WTC11 (cell line): ENCODE data around the gene SLC19A1.

Experiments used
- ETV6 ChIP-seq: sonication (generic); formaldehyde crosslinking; IDR thresholded peaks from 2 replicates; pipeline ENCODE4 v1.8.1; 2022; ENCODE audit warnings: mild to moderate bottlenecking, missing genetic modification reagents
- IRF2 ChIP-seq: sonication (generic); formaldehyde crosslinking; IDR thresholded peaks from 2 replicates; pipeline ENCODE4 v1.8.0; 2022; ENCODE audit warnings: low read depth, missing genetic modification reagents, borderline replicate concordance
- JAZF1 ChIP-seq: fragments of 250-450 bp; sonication (Bioruptor Pico); IDR thresholded peaks from 2 replicates; pipeline ENCODE4 v1.9.0; 2021; ENCODE audit warnings: moderate library complexity, mild to moderate bottlenecking, inconsistent platforms
- ZBTB21 ChIP-seq: sonication (generic); formaldehyde crosslinking; IDR thresholded peaks from 2 replicates; pipeline ENCODE4 v1.8.1; 2023; ENCODE audit warnings: mild to moderate bottlenecking, missing genetic modification reagents, borderline replicate concordance
- ZNF317 ChIP-seq: sonication (generic); formaldehyde crosslinking; IDR thresholded peaks from 2 replicates; pipeline ENCODE4 v1.8.1; 2023; ENCODE audit warnings: low read depth, mild to moderate bottlenecking, moderate library complexity, missing genetic modification reagents, borderline replicate concordance
- TF ChIP-seq, protein P1 (sequence below): fragments of 200-600 bp; IDR thresholded peaks from 2 replicates; pipeline ENCODE4 v1.8.0; 2022; ENCODE audit warnings: antibody characterized with exemption
- TF ChIP-seq, protein P2 (sequence below): fragments of 250-450 bp; sonication (Bioruptor Pico); conservative IDR thresholded peaks from 2 replicates; pipeline ENCODE4 v1.9.0; 2021; ENCODE audit warnings: mild to moderate bottlenecking
- TF ChIP-seq, protein P3 (sequence below): sonication (generic); formaldehyde crosslinking; IDR thresholded peaks from 2 replicates; pipeline ENCODE4 v1.8.0; 2022; ENCODE audit warnings: mild to moderate bottlenecking, missing genetic modification reagents
- TF ChIP-seq, protein P4 (sequence below): sonication (generic); formaldehyde crosslinking; IDR thresholded peaks from 2 replicates; pipeline ENCODE4 v1.8.1; 2023; ENCODE audit warnings: mild to moderate bottlenecking, missing genetic modification reagents
- TF ChIP-seq, protein P5 (sequence below): sonication (generic); formaldehyde crosslinking; IDR thresholded peaks from 2 replicates; pipeline ENCODE4 v1.8.0; 2023; ENCODE audit warnings: mild to moderate bottlenecking, missing genetic modification reagents
- TF ChIP-seq, protein P6 (sequence below): sonication (generic); formaldehyde crosslinking; IDR thresholded peaks from 2 replicates; pipeline ENCODE4 v1.8.1; 2022; ENCODE audit warnings: mild to moderate bottlenecking, moderate library complexity, missing genetic modification reagents

DNA sequence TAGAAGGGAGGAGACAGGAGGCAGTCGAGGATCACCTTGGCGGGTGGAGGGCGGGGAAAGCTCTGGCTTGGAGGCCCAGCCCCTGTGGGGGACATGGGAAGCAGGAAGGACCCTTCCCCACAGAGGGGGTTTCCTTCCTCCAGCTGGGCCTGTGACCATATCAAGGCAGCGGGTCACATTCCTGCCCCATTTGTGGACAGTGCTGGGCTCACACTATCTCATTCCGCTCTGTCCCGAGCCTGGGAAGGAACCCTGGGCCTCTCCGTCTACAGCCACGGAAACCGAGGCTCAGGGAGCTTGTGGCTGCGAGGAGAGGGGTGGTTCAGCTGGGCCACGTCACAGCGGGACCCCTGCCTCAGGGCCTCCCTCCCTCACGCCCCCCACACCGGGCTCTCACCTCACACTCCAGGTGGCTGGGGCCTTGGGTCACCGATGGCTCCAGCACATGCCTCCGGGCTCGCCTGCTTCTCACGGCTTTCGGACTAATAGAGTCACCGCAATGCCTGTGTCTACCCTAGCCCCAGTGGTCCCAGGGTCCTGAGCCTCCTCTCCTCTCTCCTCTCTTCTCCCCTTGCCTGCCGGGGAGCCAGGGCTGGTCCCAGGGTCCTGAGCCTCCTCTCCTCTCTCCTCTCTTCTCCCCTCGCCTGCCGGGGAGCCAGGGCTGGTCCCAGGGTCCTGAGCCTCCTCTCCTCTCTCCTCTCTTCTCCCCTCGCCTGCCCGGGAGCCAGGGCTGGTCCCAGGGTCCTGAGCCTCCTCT, 56.4 kb downstream of the SLC19A1 start:
- TF ChIP-seq, protein P1, sequence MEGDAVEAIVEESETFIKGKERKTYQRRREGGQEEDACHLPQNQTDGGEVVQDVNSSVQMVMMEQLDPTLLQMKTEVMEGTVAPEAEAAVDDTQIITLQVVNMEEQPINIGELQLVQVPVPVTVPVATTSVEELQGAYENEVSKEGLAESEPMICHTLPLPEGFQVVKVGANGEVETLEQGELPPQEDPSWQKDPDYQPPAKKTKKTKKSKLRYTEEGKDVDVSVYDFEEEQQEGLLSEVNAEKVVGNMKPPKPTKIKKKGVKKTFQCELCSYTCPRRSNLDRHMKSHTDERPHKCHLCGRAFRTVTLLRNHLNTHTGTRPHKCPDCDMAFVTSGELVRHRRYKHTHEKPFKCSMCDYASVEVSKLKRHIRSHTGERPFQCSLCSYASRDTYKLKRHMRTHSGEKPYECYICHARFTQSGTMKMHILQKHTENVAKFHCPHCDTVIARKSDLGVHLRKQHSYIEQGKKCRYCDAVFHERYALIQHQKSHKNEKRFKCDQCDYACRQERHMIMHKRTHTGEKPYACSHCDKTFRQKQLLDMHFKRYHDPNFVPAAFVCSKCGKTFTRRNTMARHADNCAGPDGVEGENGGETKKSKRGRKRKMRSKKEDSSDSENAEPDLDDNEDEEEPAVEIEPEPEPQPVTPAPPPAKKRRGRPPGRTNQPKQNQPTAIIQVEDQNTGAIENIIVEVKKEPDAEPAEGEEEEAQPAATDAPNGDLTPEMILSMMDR = no peak
- no peak for TF ChIP-seq JAZF1 (CRISPR knock-in tag)
- TF ChIP-seq, protein P2, sequence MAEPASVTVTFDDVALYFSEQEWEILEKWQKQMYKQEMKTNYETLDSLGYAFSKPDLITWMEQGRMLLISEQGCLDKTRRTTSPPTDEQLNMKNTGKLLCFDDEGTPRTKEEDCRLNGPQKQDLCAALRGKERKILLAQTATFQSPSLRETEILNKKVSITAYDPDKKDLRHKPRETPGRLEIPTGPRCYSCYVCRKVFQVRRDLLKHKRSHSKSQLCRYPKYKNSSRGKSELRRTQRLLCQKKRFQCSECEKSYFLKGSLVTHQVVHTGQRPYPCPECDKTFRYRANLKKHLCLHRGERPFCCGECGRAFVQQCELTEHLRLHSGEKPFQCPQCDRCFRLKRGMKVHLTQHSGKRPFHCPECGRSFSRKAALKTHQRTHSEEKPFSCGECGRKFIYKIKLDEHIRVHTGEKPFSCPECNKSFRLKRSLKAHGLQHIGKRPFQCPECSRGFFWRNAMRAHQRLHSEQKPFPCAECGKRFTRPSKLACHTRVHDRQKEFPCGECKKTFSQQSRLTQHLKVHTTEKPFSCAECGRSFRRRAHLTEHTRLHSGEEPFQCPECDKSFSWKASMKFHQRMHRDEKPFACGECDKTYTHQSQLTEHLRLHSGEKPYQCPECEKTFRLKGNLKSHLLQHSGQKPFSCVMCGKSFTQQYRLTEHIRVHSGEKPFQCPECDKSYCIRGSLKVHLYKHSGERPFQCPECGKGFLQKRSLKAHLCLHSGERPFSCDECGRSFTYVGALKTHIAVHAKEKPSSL = no peak
- no peak for TF ChIP-seq IRF2 (CRISPR knock-in tag)
- no peak for TF ChIP-seq ETV6 (CRISPR knock-in tag)
- TF ChIP-seq, protein P3, sequence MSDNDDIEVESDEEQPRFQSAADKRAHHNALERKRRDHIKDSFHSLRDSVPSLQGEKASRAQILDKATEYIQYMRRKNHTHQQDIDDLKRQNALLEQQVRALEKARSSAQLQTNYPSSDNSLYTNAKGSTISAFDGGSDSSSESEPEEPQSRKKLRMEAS = no peak
- TF ChIP-seq, protein P4, sequence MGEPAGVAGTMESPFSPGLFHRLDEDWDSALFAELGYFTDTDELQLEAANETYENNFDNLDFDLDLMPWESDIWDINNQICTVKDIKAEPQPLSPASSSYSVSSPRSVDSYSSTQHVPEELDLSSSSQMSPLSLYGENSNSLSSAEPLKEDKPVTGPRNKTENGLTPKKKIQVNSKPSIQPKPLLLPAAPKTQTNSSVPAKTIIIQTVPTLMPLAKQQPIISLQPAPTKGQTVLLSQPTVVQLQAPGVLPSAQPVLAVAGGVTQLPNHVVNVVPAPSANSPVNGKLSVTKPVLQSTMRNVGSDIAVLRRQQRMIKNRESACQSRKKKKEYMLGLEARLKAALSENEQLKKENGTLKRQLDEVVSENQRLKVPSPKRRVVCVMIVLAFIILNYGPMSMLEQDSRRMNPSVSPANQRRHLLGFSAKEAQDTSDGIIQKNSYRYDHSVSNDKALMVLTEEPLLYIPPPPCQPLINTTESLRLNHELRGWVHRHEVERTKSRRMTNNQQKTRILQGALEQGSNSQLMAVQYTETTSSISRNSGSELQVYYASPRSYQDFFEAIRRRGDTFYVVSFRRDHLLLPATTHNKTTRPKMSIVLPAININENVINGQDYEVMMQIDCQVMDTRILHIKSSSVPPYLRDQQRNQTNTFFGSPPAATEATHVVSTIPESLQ (CRISPR knock-in tag) = no peak
- no peak for TF ChIP-seq ZBTB21 (CRISPR knock-in tag)
- TF ChIP-seq, protein P5, sequence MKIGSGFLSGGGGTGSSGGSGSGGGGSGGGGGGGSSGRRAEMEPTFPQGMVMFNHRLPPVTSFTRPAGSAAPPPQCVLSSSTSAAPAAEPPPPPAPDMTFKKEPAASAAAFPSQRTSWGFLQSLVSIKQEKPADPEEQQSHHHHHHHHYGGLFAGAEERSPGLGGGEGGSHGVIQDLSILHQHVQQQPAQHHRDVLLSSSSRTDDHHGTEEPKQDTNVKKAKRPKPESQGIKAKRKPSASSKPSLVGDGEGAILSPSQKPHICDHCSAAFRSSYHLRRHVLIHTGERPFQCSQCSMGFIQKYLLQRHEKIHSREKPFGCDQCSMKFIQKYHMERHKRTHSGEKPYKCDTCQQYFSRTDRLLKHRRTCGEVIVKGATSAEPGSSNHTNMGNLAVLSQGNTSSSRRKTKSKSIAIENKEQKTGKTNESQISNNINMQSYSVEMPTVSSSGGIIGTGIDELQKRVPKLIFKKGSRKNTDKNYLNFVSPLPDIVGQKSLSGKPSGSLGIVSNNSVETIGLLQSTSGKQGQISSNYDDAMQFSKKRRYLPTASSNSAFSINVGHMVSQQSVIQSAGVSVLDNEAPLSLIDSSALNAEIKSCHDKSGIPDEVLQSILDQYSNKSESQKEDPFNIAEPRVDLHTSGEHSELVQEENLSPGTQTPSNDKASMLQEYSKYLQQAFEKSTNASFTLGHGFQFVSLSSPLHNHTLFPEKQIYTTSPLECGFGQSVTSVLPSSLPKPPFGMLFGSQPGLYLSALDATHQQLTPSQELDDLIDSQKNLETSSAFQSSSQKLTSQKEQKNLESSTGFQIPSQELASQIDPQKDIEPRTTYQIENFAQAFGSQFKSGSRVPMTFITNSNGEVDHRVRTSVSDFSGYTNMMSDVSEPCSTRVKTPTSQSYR (CRISPR knock-in tag) = no peak
- TF ChIP-seq, protein P6, sequence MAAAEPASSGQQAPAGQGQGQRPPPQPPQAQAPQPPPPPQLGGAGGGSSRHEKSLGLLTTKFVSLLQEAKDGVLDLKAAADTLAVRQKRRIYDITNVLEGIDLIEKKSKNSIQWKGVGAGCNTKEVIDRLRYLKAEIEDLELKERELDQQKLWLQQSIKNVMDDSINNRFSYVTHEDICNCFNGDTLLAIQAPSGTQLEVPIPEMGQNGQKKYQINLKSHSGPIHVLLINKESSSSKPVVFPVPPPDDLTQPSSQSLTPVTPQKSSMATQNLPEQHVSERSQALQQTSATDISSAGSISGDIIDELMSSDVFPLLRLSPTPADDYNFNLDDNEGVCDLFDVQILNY (CRISPR knock-in tag) = no peak
- no peak for TF ChIP-seq ZNF317
